ENCODE results near the gene FARP1.

DNA sequence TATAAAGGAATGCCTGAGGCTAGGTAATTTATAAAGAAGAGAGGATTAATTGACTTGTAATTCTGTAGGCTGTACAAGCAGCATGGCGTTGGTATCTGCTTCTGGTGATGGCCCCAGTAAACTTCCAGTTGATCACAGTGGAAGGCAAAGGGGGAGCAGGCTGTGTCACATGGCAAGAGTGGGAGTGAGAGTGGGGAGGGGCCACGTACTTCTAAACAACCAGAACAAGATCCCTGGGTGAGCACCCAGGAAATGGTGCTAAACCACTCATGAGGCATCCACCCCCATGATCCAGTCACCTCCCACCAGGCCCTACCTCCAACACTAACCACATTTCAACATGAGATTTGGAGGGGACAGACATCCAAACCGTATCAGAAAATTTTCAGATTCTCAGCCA lies 37.2 kb downstream of the FARP1 start:
- TF ChIP-seq TAF1 (IDR thresholded peaks at IDR 0.05; ENCODE audit: borderline replicate concordance, insufficient read depth, low read length) (no peak), SIN3A (IDR thresholded peaks at IDR 0.05; ENCODE audit: borderline replicate concordance, insufficient read depth, low read length) (no peak), POLR2AphosphoS5 (IDR thresholded peaks at IDR 0.05; ENCODE audit: low read depth, low read length) (no peak)
- TF ChIP-seq, protein P1, sequence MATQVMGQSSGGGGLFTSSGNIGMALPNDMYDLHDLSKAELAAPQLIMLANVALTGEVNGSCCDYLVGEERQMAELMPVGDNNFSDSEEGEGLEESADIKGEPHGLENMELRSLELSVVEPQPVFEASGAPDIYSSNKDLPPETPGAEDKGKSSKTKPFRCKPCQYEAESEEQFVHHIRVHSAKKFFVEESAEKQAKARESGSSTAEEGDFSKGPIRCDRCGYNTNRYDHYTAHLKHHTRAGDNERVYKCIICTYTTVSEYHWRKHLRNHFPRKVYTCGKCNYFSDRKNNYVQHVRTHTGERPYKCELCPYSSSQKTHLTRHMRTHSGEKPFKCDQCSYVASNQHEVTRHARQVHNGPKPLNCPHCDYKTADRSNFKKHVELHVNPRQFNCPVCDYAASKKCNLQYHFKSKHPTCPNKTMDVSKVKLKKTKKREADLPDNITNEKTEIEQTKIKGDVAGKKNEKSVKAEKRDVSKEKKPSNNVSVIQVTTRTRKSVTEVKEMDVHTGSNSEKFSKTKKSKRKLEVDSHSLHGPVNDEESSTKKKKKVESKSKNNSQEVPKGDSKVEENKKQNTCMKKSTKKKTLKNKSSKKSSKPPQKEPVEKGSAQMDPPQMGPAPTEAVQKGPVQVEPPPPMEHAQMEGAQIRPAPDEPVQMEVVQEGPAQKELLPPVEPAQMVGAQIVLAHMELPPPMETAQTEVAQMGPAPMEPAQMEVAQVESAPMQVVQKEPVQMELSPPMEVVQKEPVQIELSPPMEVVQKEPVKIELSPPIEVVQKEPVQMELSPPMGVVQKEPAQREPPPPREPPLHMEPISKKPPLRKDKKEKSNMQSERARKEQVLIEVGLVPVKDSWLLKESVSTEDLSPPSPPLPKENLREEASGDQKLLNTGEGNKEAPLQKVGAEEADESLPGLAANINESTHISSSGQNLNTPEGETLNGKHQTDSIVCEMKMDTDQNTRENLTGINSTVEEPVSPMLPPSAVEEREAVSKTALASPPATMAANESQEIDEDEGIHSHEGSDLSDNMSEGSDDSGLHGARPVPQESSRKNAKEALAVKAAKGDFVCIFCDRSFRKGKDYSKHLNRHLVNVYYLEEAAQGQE (IDR thresholded peaks at IDR 0.05; ENCODE audit: insufficient read depth in 1 of 2, low read depth in 2 of 2, low read length in 2 of 2), result no peak

Data from PFSK-1 (cell line).